Stimulated activated CD4-positive, alpha-beta T cell treated with anti-CD3 and anti-CD28 coated beads, Interleukin-2, amount 100 ng/mL, for 48 hours (primary cell): ENCODE measurements around the gene NRM.
"Not testable (repeated sequence)": the region's sequence is repeated elsewhere in the genome, so short reads cannot be mapped to it uniquely, and the experiment has no call there.

Source experiments
- DNase-seq, 2 donors: peaks; one replicate each; pipeline ENCODE4 v3.0.0-alpha.2; 2020

The NRM gene

GRCh38 chr6:30687659-30688431 is 2.9 kb downstream of the NRM start:
- DNase-seq, result no peak

DNA sequence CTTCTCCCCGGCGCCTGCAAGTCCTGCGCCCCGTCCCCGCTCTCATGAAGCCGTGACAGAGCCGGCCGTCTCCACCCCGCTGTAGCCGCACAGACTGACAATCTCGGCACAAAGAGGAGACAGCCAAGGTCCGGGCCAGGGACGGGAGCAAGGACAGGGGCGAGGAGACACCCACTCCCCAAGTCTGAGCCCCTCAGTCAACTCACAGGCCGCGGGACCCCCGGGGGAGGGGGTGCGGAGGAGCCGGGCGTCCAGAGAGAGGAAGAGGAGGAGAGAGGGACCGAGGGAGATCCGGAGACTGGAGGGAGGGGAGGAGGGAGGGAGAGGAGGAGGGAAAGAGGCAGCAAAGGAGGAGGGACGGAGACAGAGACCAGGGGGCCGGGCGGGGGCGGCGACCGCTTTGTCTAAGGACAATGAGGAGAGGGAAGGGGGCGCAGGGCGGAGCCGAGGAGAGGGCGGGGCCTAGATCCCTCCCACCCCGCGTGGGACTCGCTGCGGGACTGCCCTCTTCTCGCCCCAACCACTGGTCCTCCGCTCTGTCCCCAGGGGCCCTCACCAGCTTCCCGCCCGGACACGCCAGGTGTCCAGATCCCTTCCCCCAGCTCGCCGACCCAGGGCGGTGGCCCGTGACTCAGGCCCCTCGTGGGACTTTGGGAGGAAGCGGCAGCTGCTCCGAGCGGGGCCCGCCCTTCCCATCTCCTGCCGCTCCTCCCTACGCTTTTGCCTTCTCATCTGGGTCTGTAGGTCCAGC is 3.7 kb downstream of the NRM start:
- DNase-seq, result peak; percentile 78

- peak; percentile 78 to 82 for DNase-seq
Observed at GRCh38 chr6:30686009-30686907, 4.5 kb downstream of the NRM start, which contains the start of gene PPP1R18. TSS of gene PPP1R18 (minus strand) at chr6:30686645. CDS start at chr6:30686018, 627 bp downstream.

DNA sequence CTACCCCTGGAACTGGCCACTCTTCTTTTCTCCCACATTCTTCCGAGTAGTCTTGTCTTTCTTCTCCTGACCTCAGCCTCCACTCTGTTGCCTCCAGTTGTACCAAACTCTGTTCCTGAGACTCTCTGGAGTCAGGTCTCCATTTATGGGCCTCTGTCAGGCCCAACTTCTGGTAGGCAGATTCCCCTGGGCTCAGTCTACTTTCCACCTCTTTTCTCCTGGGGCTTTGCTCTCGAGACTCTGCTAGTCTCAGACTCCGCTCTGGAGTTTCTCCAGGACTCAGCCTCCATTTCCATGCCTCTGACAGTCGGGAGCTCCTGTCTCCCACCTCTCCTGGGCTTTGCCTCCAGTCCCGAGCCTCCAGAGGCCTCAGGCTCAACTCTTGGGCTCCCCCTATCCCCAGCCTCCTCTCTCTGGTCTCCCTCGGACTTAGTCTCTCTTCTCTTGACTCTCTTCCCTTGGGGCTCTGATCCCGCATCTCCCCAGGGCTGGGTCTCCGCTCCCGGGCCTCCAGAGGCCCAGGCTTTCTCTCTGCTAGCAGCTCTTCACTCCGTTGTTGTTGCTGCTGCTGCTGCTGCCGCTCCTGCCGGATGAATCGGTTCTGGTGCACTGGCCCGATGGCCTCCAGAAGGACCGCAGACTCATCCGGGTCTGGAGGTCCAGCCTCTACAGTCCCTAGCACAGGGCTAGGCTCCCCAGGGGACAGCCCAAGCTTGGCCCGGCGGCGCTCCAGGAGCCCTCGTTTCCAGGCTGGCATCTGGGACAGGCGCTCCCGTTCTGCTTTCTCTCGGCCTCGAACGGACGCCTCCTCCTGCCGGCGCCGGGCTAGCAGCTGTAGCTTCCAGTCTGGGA is 5.4 kb downstream of the NRM start:
- no peak for DNase-seq

- no peak for DNase-seq
Observed at GRCh38 chr6:30684386-30685156, 6.2 kb downstream of the NRM start.

DNA sequence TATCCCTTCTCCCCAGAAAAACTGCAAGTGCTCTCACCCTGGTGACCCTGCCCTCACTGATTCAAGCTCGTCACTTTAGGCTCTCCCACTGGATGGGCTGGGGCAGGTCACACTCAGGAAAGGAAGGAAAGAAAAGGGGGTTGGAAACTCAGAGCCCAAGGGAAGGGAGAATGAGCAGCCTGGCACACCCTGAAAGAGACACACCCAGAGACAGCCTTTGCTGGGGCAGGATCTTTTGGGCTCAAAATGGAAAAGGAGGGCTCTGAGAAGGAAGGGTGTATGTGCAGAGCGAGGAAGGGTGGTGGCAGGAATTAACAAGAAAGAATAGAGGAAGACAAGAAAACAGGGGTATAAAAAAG is 6.8 kb downstream of the NRM start:
- DNase-seq, result no peak

GRCh38 chr6:30683183-30683979 is 7.4 kb downstream of the NRM start:
- DNase-seq, result no peak

DNA sequence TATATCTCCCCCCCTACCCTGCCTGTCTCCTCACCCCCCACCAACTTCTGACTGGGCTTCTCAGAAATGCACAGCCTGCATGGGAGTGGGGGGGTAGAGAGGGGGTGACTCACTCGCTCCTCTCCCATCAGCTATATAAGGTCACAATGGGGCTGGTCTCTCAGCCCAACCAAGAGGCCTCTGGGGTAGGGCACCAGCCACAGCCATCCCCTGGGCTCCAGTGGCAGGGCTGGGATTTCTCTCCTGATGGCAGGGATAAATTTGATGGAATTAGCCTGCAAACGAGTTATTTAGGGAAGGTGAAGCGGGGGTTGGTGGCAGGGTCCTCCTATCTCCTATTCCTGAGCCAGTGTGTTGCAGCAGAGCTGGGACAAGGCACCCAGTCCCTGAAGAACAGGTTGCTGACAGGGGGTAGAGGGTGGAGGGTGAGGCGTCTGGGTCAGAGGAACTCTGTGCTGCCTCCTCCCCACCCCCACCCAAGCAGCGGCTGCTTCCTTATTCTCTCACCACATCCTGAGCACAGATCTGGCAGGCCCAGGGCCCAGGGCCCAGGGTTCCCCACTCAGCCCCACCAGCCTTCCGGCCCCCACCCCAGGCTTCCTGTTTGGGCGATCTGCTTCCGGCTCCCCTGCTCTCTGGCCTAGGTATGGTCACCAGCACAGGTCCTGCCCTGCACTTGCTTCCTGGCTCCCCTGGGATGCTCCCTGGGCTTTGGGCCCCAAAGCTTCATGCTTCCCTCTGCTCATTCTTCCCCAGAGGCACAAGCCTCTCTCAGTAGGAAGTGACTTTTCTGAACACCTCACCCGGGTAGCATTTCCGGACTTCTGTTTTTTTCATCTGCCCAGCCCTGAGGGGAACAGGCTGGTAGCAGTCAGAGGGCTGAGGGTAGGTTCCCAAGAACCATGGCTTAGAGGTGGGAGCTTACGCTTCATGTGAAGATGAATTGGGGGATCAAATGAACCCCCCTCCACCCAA is 8.4 kb downstream of the NRM start:
- DNase-seq, result peak; percentile 70 to 71

DNA sequence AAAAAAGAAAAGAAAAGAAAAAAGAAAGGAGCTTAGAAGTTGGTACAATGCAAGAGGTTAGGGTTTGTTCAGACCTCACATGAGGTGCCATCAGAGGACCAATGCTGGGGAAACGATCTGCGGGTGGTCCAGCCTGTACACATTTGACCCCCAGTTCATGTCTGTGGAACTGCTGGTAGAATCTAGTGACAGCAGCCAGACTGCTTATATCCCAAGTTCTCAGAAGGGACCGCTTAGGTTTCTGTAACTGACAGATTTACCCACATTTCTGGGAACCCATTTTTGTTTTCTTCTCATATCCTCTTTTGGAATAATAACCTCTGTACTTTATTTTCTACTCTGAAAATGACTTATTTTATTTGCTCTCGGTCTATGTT is 9.0 kb downstream of the NRM start:
- no peak for DNase-seq

DNA sequence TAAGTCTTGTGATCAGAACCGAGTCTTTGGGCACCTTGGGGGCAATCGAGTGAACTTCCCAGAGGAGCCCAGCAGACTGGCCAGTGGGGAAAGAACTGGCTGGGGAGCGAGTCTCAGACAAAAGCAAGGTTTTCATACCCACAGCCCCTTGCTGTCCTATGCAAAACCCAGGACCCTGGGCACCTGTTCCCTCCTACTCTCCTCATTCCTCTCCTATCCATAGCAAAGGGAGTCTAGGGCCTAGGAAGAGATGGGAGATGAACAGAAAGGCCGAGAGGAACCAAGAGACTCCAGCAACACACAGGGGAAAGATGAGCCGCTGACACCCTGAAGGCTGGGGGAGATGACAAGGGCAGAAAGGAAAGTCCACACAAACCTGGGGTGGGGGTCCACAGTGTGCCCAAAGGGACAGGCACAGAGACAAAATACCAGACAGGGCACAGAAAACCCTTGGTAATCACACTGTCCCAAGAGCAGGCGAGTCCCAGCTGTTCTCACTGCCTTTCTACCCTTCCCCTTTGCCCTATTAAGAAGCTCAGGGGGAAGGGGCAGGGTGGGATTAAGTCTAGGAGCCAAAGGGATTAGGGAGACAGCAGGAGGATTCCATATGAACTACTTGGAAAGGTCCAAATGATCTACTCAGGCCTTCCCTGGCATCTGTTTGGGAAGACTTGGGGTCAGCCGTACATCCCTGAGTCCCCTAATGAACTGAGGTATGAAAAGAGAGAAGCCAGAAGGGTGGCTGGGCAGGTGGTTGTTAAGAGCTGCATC is 10.8 kb downstream of the NRM start:
- DNase-seq, result no peak

DNA sequence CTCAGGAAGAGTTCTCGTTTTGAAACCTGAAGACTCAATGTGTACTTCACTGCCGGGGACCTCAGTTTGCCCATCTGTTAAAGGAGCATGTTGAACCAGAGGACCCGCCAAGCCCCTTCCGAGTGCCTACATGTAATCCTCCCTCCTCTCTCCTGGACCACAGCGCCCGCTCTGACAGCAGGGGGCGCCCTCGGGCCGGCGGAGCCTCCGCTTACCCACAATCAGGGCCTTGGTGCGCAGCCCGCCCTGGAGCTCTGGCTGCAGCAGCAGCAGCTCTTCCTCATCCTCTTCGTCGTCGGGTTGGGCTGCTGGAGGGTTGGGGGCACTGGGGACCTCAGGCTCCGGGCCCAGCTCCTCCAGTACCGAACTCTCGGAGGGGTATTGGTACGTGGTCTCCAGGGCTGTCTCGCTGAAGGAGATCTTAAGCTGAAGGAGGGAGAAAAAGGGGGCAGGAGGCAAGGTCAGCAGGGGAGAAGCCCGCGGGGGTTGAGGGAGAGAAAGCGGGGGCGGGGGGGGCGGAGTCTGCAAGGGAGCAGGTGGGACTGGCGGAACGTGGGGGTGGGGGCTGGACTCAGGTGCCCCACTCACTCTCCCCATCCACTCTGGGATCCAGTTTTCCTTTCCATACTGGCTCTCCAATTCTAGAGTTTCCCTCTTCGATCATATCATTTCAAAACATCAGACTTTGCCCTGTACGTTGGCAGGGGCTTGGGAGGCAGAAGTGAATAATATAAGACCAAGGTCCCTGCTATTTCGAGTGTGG is 11.6 kb downstream of the NRM start:
- peak; percentile 94 to 96 for DNase-seq

DNA sequence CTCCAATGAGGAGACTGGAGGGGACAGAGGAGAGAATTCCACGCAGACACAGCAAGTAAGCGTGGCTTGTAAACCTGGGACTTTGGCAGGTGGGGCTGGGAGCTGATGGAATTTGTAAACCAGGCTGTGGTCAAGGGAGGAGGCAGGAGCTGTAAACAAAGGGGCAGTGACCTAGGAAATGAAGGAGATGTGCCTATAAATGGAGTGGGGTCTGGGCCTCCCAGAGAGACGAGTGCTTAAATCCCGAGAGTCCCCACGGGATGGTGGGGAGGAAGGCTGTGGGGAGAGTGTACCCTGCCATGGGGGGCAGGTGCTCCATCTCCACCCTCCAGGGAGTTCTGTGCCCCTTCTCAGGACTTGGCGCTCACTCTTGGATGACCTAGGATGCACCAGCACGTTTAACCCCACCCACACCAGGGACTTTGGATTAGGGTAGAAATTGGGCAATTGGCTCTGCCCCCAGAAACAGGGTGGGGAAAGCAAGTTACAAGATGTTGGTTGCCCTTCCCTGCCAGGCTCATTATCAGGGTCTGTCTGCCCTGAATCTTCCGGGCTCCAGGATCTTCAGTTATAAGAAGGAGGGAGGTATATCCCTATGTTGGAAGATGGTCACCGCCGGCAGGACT is 14.0 kb downstream of the NRM start:
- DNase-seq, result no peak

GRCh38 chr6:30672445-30673253 is 18.1 kb downstream of the NRM start, which contains the start of gene DHX16:
TSS of gene DHX16 (minus strand) at chr6:30673006. CDS start at chr6:30672841, 165 bp downstream.
- DNase-seq, result peak; percentile 86 to 93

DNA sequence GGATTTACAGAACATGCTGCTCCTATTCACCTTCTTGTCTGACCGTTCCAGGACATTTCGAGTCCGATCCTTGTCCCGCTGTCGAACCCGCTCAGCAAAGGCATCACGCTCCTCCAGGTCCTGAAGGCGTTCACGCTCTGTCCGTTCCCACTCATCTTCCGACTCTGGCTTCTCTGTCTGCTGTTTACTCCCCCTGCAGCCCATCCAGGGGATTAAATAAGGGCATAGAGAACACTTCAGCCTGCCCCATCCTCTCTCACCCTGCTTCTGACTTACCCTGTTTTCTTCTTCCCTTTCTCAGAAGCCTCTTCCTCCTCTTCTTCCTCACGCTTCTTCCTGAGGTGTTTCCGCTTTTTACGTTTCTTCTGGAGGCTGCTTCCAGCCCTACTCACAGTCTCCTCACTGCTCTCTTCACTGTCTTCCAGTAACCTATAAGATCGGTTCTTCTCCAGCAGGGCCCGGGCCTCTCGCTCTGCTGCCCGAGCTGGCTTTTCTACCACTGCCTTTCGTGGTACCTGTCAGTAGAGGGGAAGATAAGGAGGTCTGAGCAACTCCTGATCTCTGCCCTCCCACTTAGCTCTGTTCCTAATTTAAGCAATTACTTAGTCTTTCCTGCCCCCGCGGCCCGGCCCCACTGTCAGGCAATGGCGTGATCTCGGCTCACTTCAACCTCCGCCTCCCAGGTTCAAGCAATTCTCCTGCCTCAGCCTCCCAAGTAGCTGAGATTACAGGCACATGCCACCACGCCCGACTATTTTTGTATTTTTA is 19.8 kb downstream of the NRM start:
- no peak for DNase-seq

- not testable (repeated sequence) for DNase-seq
Observed at GRCh38 chr6:30666300-30666699, 24.5 kb downstream of the NRM start.
